Smooth muscle cell (in vitro differentiated cells): ENCODE results near the gene PRRT3. TPM values are rescaled to one million over a fixed set of nuclear protein-coding genes. Genes with fewer than 3 reads are reported as not detected.
A peak's percentile ranks its signal among the peaks of the same experiment; 100 is the strongest.

ENCODE experiments used
- DNase-seq: peaks from one replicate; lab custom pipeline; 2025; ENCODE audit not compliant: unreplicated experiment; lab: John Stamatoyannopoulos, UW
- H2AFZ ChIP-seq: fragments of 200-600 bp; sonication (generic); 2 replicates; pipeline ENCODE4 v1.6.0; 2016; ENCODE audit warnings: antibody characterized with exemption, low read depth, mild to moderate bottlenecking
- H3F3A ChIP-seq: fragments of 200-600 bp; sonication (generic); 2 replicates; pipeline ENCODE4 v1.6.0; 2017; ENCODE audit warnings: antibody characterized with exemption, low read depth
- H3K27ac ChIP-seq: fragments of 200-600 bp; sonication (generic); 2 replicates; pipeline ENCODE4 v1.5.1; 2016; ENCODE audit warnings: low read depth, mild to moderate bottlenecking
- H3K27me3 ChIP-seq: fragments of 200-600 bp; sonication (generic); 2 replicates; pipeline ENCODE4 v1.6.1; 2016; ENCODE audit warnings: low read depth, mild to moderate bottlenecking
- H3K36me3 ChIP-seq: fragments of 200-600 bp; sonication (generic); 2 replicates; pipeline ENCODE4 v1.5.1; 2016; ENCODE audit warnings: low read depth
- H3K4me1 ChIP-seq: fragments of 200-600 bp; sonication (generic); 2 replicates; pipeline ENCODE4 v1.5.1; 2016; ENCODE audit warnings: low read depth
- H3K4me2 ChIP-seq: fragments of 200-600 bp; sonication (generic); 2 replicates; pipeline ENCODE4 v1.6.0; 2016; ENCODE audit warnings: mild to moderate bottlenecking
- H3K4me3 ChIP-seq: fragments of 200-600 bp; sonication (generic); 2 replicates; pipeline ENCODE4 v1.5.1; 2016; ENCODE audit warnings: mild to moderate bottlenecking
- H3K79me2 ChIP-seq: fragments of 200-600 bp; sonication (generic); 2 replicates; pipeline ENCODE4 v1.6.0; 2016; ENCODE audit warnings: low read depth, mild to moderate bottlenecking
- H3K9ac ChIP-seq: fragments of 200-600 bp; sonication (generic); 2 replicates; pipeline ENCODE4 v1.6.0; 2016; ENCODE audit warnings: low read depth
- H3K9me3 ChIP-seq: fragments of 200-600 bp; sonication (generic); replicated peaks from 2 replicates; pipeline ENCODE4 v1.5.1; 2016; ENCODE audit warnings: low read depth
- H4K20me1 ChIP-seq: fragments of 200-600 bp; sonication (generic); 2 replicates; pipeline ENCODE4 v1.6.0; 2016; ENCODE audit warnings: low read depth
- CTCF ChIP-seq: fragments of 200-600 bp; sonication (generic); IDR thresholded peaks from 2 replicates; pipeline ENCODE4 v1.5.1; 2017; ENCODE audit warnings: borderline replicate concordance, mild to moderate bottlenecking, antibody characterized with exemption; ENCODE audit not compliant: insufficient read depth, poor library complexity, severe bottlenecking
- WGBS: methylation state at CpG from one replicate; pipeline ENCODE4 v1.1.7; 2016; ENCODE audit warnings: low lambda C conversion rate; 5-methylcytosine and 5-hydroxymethylcytosine counted together
- polyA plus RNA-seq: library from polyadenylated mRNA; unstranded; fragments of >200 nt; fragmentation: Nextera tagmentation; extraction: Ambion mirVana; gene quantifications from 2 replicates; pipeline ENCODE4 v1.2.1, GENCODE V29; 2016
- total RNA-seq: library from RNA; depleted of rRNA; stranded (reverse); fragments of >200 nt; gene quantifications from 2 replicates; pipeline ENCODE4 v1.2.3, GENCODE V29; 2014

Gene PRRT3
- total and polyA plus RNA-seq, 2 experiments from 2014 or later, result 1.3 to 2.4 TPM

DNA sequence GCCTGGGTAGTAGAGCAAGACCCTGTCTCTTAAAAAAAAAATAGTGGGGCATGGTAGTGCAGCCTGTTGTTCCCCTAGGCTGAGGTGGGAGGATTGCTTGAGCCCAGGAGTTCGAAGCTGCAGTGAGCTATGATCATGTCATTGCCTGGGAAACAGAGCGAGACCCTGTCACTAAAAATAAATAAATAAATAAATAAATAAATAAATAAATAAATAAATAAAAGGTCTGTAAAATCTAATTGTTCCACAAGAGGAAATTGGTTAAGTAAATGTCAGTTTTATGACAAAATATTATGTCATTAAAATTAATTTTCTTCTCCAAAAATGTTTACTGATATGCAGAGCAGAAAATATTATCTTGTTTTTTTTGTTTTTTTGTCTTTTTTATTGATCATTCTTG, 13.2 kb downstream of the PRRT3 start:
- 95% methylated on average over 2 of the region's 2 CpGs for WGBS
- no peak overlapping the region for H3K27ac ChIP-seq
- H3K9ac ChIP-seq, result no peak overlapping the region
- H3K4me2 ChIP-seq, result no peak overlapping the region
- H3K79me2 ChIP-seq, result no peaks in the 10 kb centered on the region
- DNase-seq, result no peak
- H3K36me3 ChIP-seq, result no peaks in the 10 kb centered on the region
- H4K20me1 ChIP-seq, result no peaks in the 10 kb centered on the region
- no peaks in the 10 kb centered on the region for H3K27me3 ChIP-seq
- H2AFZ ChIP-seq, result no peak overlapping the region
- H3F3A ChIP-seq, result no peaks in the 10 kb centered on the region
- no peak for TF ChIP-seq CTCF
- H3K4me3 ChIP-seq, result no peak overlapping the region
- no peaks in the 10 kb centered on the region for H3K9me3 ChIP-seq
- H3K4me1 ChIP-seq, result peaks cover 9% of the 10 kb centered on the region

DNA sequence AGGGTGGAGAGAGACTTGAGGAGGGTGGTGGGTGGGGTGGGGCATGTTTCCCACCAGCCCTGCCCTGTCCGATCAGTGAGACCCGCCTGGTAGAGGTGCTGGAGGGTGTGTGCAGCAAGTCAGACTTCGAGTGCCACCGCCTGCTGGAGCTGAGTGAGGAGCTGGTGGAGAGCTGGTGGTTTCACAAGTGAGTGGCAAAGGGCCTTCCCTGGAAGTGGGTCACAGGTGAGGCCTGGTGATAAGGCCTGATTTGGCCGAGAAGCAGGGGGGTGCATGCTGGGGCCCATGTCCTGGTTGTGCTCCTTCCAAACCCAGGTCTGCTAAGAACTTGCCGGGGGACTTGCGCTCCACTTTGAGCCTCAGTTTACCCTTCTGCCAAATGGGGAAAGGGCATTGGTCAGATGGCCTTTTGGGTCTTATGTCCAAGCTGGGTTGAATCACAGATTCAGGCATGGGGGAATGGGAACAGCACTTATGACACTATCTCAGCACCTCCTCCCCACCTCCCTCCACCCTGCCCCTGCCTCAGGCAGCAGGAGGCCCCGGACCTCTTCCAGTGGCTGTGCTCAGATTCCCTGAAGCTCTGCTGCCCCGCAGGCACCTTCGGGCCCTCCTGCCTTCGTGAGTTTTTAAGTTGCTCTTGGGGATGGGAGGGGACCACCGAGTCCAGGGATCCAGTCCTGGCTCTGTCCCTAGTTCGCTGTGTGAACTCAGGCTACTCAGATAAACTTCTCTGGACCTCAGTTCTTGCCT, 14.5 kb downstream of the PRRT3 start:
- TF ChIP-seq CTCF, result no peak
- no peaks in the 10 kb centered on the region for H3F3A ChIP-seq
- H3K9me3 ChIP-seq, result no peaks in the 10 kb centered on the region
- WGBS, result 94% methylated on average over 13 of the region's 13 CpGs
- H3K4me2 ChIP-seq, result no peak overlapping the region
- no peak overlapping the region for H3K9ac ChIP-seq
- H4K20me1 ChIP-seq, result no peaks in the 10 kb centered on the region
- H3K36me3 ChIP-seq, result no peaks in the 10 kb centered on the region
- H3K27ac ChIP-seq, result no peak overlapping the region
- peaks cover 15% of the 10 kb centered on the region for H3K4me1 ChIP-seq
- H3K79me2 ChIP-seq, result no peaks in the 10 kb centered on the region
- no peak for DNase-seq
- no peaks in the 10 kb centered on the region for H3K27me3 ChIP-seq
- no peak overlapping the region for H2AFZ ChIP-seq
- H3K4me3 ChIP-seq, result no peak overlapping the region

GRCh38 chr3:9935966-9936510, 16.2 kb downstream of the PRRT3 start:
- H3K4me3 ChIP-seq, result no peak overlapping the region
- no peaks in the 10 kb centered on the region for H4K20me1 ChIP-seq
- no peaks in the 10 kb centered on the region for H3K36me3 ChIP-seq
- no peak overlapping the region for H3K27ac ChIP-seq
- no peaks in the 10 kb centered on the region for H3K9me3 ChIP-seq
- H3K9ac ChIP-seq, result no peak overlapping the region
- H3K4me2 ChIP-seq, result no peak overlapping the region
- WGBS, result 98% methylated on average over 5 of the region's 5 CpGs
- no peak for DNase-seq
- no peaks in the 10 kb centered on the region for H3K27me3 ChIP-seq
- peaks cover 15% of the 10 kb centered on the region for H3K4me1 ChIP-seq
- no peaks in the 10 kb centered on the region for H3K79me2 ChIP-seq
- H3F3A ChIP-seq, result no peaks in the 10 kb centered on the region
- no peak overlapping the region for H2AFZ ChIP-seq
- TF ChIP-seq CTCF, result no peak

- Histone ChIP-seq H3K9me3 (no peaks in the 10 kb centered on the region), H2AFZ (no peak overlapping the region), H3F3A (no peaks in the 10 kb centered on the region), H3K4me3 (peak overlapping the region; percentile 70), H3K4me1 (peaks cover 15% of the 10 kb centered on the region), H3K27ac (no peak overlapping the region), H3K27me3 (no peaks in the 10 kb centered on the region), H3K4me2 (peak overlapping the region; percentile 83), H4K20me1 (no peaks in the 10 kb centered on the region), H3K79me2 (no peaks in the 10 kb centered on the region), H3K36me3 (no peaks in the 10 kb centered on the region), H3K9ac (no peak overlapping the region)
- TF ChIP-seq CTCF, result no peak
- no peak for DNase-seq
- 92% methylated on average over 4 of the region's 4 CpGs for WGBS
Observed at GRCh38 chr3:9934993-9935392, 17.2 kb downstream of the PRRT3 start.
